ENCODE data around the gene PDIA2. TPM values are rescaled to one million over a fixed set of nuclear protein-coding genes. Genes with fewer than 3 reads are reported as not detected.

Gene PDIA2
- total RNA-seq, 2 donors from 2014 or later = 2.1 TPM; not detected in 1

DNA sequence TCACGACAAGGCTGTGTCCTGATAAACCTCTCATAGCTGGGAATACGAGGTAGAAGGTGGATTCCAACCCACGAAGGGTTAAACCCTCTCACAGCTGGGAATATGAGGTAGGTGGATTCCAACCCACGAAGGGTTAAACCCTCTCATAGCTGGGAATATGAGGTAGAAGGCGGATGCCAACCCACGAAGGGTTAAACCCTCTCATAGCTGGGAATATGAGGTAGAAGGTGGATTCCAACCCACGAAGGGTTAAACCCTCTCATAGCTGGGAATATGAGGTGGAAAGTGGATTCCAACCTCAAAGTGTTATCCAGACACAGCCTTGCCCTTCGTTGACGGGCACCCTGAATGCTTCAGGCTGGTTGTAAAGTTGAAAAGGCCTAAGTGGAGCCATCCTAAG is 38.6 kb downstream of the PDIA2 start:
- TF ChIP-seq, protein P1, sequence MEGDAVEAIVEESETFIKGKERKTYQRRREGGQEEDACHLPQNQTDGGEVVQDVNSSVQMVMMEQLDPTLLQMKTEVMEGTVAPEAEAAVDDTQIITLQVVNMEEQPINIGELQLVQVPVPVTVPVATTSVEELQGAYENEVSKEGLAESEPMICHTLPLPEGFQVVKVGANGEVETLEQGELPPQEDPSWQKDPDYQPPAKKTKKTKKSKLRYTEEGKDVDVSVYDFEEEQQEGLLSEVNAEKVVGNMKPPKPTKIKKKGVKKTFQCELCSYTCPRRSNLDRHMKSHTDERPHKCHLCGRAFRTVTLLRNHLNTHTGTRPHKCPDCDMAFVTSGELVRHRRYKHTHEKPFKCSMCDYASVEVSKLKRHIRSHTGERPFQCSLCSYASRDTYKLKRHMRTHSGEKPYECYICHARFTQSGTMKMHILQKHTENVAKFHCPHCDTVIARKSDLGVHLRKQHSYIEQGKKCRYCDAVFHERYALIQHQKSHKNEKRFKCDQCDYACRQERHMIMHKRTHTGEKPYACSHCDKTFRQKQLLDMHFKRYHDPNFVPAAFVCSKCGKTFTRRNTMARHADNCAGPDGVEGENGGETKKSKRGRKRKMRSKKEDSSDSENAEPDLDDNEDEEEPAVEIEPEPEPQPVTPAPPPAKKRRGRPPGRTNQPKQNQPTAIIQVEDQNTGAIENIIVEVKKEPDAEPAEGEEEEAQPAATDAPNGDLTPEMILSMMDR (IDR thresholded peaks at IDR 0.05) = no peak
- TF ChIP-seq POLR2A (IDR thresholded peaks at IDR 0.05) (no peak), POLR2AphosphoS5 (IDR thresholded peaks at IDR 0.05) (no peak)
- Histone ChIP-seq H3K4me3 (no peak overlapping the region), H3K27ac (no peak overlapping the region), H3K36me3 (no peaks in the 10 kb centered on the region), H3K9me3 (no peaks in the 10 kb centered on the region), H3K4me1 (replicated peaks) (no peaks in the 10 kb centered on the region), H3K27me3 (replicated peaks; ENCODE audit: insufficient read depth) (no peaks in the 10 kb centered on the region)
- intact Hi-C loops (cut with DNase I) = no loop called here
- WGBS = 76% methylated on average over 9 of the region's 9 CpGs
- no peak for DNase-seq (ENCODE audit: low spot score)

DNA sequence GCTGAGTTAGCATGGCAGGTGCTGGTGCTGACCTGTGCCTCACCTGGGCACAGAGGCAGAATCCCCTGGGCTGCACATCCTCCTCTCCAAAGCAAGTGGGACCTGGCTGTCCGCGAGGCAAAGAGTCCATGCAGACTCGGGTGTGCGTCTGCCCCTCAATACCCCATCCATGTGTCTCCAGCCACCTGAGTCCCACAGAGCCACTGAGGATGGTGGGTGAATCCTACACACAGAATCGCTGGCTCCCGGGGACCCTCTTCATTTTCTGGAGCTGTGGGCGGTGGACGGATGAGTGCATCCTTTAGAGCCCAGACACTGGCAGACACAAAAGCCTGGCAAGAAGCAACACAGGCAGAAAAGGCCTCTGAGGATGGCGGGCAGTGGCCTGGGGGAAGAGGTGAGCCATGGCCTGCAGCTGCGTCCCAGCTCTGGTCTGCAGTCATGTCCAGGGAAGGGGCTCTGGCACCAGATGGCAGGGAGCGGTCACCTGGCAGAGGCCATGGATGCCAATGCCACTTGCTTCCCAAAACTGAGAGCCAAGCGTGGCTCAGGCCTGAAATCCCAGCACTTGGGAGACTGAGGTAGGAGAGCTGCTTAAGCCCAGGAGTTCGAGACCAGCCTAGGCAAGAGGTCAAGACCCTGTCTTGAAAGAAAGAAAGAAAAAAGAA is 39.6 kb downstream of the PDIA2 start:
- TF ChIP-seq POLR2A (IDR thresholded peaks at IDR 0.05) (no peak), POLR2AphosphoS5 (IDR thresholded peaks at IDR 0.05) (no peak)
- TF ChIP-seq, protein P1 (IDR thresholded peaks at IDR 0.05) = no peak
- no peaks in the 10 kb centered on the region for H3K27me3 ChIP-seq (replicated peaks; ENCODE audit: insufficient read depth)
- H3K4me3 ChIP-seq = no peak overlapping the region
- 95% methylated on average over 13 of the region's 13 CpGs for WGBS
- no peak for DNase-seq (ENCODE audit: low spot score)
- H3K36me3 ChIP-seq = no peaks in the 10 kb centered on the region
- peaks cover 3% of the 10 kb centered on the region for H3K4me1 ChIP-seq (replicated peaks)
- no peak overlapping the region for H3K27ac ChIP-seq
- intact Hi-C loops (cut with DNase I) = no loop called here
- no peaks in the 10 kb centered on the region for H3K9me3 ChIP-seq

DNA sequence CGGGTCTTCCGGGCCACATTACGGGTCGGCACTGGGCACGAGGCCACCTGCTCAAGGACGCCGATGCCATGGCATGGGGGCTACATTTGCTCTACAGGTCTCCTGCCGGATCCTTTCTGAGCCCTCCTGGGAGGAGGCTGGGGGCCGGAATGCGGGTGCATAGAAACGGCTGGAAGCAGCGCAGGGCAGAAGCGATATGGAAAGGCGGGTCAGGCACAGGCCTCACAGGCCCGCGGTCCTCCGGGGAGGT is 41.2 kb downstream of the PDIA2 start:
- no peak for DNase-seq (ENCODE audit: low spot score)
- 90% methylated on average over 17 of the region's 17 CpGs for WGBS
- intact Hi-C loops (cut with DNase I) = no loop called here
- TF ChIP-seq, protein P1 (IDR thresholded peaks at IDR 0.05) = no peak
- TF ChIP-seq POLR2AphosphoS5 (IDR thresholded peaks at IDR 0.05) (no peak), POLR2A (IDR thresholded peaks at IDR 0.05) (no peak)
- Histone ChIP-seq H3K27ac (no peak overlapping the region), H3K27me3 (replicated peaks; ENCODE audit: insufficient read depth) (no peaks in the 10 kb centered on the region), H3K4me1 (replicated peaks) (peaks cover 9% of the 10 kb centered on the region), H3K36me3 (no peaks in the 10 kb centered on the region), H3K4me3 (no peak overlapping the region), H3K9me3 (no peaks in the 10 kb centered on the region)

DNA sequence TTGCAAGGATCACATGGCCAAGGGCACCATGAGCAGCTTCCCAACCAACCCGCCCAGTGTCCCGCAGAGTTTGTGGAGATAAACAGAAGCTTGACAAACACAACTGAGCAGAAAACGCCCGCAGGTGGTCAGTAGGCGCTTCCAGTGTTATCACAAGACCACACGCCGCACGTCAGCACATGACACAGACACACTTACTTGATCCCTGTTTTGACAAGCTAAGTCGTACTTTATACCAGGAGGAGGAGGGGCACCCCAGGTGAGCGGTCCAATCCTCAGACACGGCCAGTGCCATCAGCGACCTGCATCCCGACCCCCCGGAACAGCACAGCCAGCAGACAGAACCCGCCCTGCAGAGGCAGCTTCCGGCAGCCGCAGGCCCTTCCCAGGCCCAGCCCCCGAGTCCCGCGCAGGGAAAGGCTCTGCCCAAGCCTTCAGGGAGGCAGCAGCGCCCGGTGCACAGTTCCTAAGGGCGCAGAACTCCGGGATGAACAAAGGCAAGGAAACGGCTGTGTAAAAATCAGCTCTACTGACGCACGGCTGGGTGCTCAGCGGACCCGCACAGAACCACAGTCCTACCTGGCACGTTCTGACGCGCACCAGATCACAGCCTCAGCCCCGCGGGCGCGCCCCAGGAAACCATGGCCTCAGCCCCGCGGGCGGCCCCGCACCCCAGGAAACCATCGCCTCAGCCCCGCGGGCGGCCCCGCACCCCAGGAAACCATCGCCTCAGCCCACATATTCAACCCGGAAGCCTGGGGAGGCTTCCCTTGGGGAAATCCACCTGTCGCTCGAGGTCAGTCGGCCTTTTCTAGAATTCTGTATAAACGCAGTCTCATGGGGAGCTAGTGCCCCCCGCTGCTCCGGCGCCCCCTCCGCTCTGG is 41.7 kb downstream of the PDIA2 start:
- no peak overlapping the region for H3K27ac ChIP-seq
- H3K4me3 ChIP-seq = no peak overlapping the region
- no peak for DNase-seq (ENCODE audit: low spot score)
- intact Hi-C loops (cut with DNase I) = no loop called here
- TF ChIP-seq, protein P1 (IDR thresholded peaks at IDR 0.05) = no peak
- TF ChIP-seq POLR2A (IDR thresholded peaks at IDR 0.05) (no peak), POLR2AphosphoS5 (IDR thresholded peaks at IDR 0.05) (no peak)
- H3K9me3 ChIP-seq = no peaks in the 10 kb centered on the region
- H3K27me3 ChIP-seq (replicated peaks; ENCODE audit: insufficient read depth) = no peaks in the 10 kb centered on the region
- 68% methylated on average over 49 of the region's 55 CpGs for WGBS
- no peaks in the 10 kb centered on the region for H3K36me3 ChIP-seq
- H3K4me1 ChIP-seq (replicated peaks) = peaks cover 9% of the 10 kb centered on the region
